ENCODE measurements around the gene CHERP. TPM values are rescaled to one million over a fixed set of nuclear protein-coding genes. Genes with fewer than 3 reads are reported as not detected.

Gene CHERP
- total and polyA plus RNA-seq, 2 of the 13 experiments (the other 11 are each of a cell fraction or from before 2014, with no cell fraction given), result 4.3 to 5.4 TPM

GRCh38 chr19:16495982-16496612 lies 46.1 kb downstream of the CHERP start, which contains the start of the genes C19orf44 and CALR3 (continued):
- 0 out of 2 replicates have a peak, but pooled peaks have one; percentile 28 for TF ChIP-seq FOXP4 (CRISPR knock-in tag; IDR thresholded peaks at IDR 0.05)
- no peak for TF ChIP-seq DNMT1 (CRISPR knock-in tag; IDR thresholded peaks at IDR 0.05)
- TF ChIP-seq KLF11 (CRISPR knock-in tag; IDR thresholded peaks at IDR 0.05), result peak; percentile 75; the same call in 1 of the 2 replicates
- TF ChIP-seq DRAP1 (CRISPR knock-in tag; IDR thresholded peaks at IDR 0.05), result 0 out of 2 replicates have a peak, but pooled peaks have one; percentile 17
- peak; percentile 64 for TF ChIP-seq MAX (IDR thresholded peaks at IDR 0.05)
- peak; percentile 64 for TF ChIP-seq ZSCAN31 (CRISPR knock-in tag; IDR thresholded peaks at IDR 0.05; ENCODE audit: low read depth)
- peak; percentile 41; the same call in 1 of the 2 replicates for TF ChIP-seq ZFP90 (CRISPR knock-in tag; IDR thresholded peaks at IDR 0.05; ENCODE audit: borderline replicate concordance)
- TF ChIP-seq ZBTB3 (CRISPR knock-in tag; IDR thresholded peaks at IDR 0.05; ENCODE audit: borderline replicate concordance, low read depth), result no peak
- TF ChIP-seq XRCC5 (optimal IDR thresholded peaks at IDR 0.05; ENCODE audit: low read length), result no peak
- no peak for TF ChIP-seq ZBTB7A (CRISPR knock-in tag; IDR thresholded peaks at IDR 0.05)
- TF ChIP-seq ZZZ3 (CRISPR knock-in tag; IDR thresholded peaks at IDR 0.05; ENCODE audit: borderline replicate concordance), result 0 out of 2 replicates have a peak, but pooled peaks have one; percentile 15
- no peak for TF ChIP-seq ZBTB44 (CRISPR knock-in tag; IDR thresholded peaks at IDR 0.05)
- TF ChIP-seq ATF2 (CRISPR knock-in tag; IDR thresholded peaks at IDR 0.05), result peak; percentile 57; the same call in 1 of the 2 replicates
- TF ChIP-seq HDAC2 (CRISPR knock-in tag; IDR thresholded peaks at IDR 0.05), result peak; percentile 53
- peak; percentile 48 for TF ChIP-seq TBL1XR1 (IDR thresholded peaks at IDR 0.05; ENCODE audit: borderline replicate concordance, low read length, partially characterized antibody)
- TF ChIP-seq SOX5 (CRISPR knock-in tag; IDR thresholded peaks at IDR 0.05; ENCODE audit: borderline replicate concordance), result peak; percentile 43; the same call in 1 of the 2 replicates
- no peak for TF ChIP-seq ZSCAN12 (CRISPR knock-in tag; IDR thresholded peaks at IDR 0.05)
- TF ChIP-seq MIER3 (CRISPR knock-in tag; IDR thresholded peaks at IDR 0.05; ENCODE audit: borderline replicate concordance), result peak; percentile 72; the same call in 1 of the 2 replicates
- TF ChIP-seq ZNF367 (CRISPR knock-in tag; IDR thresholded peaks at IDR 0.05; ENCODE audit: borderline replicate concordance), result no peak
- TF ChIP-seq NFKBIZ (CRISPR knock-in tag; IDR thresholded peaks at IDR 0.05), result 0 out of 2 replicates have a peak, but pooled peaks have one; percentile 24
- peak; percentile 71; the same call in 1 of the 2 replicates for TF ChIP-seq SIN3A (IDR thresholded peaks at IDR 0.05; ENCODE audit: borderline replicate concordance, low read depth, low read length)
- TF ChIP-seq ZFP1 (CRISPR knock-in tag; IDR thresholded peaks at IDR 0.05), result peak; percentile 62
- peak; percentile 70 for TF ChIP-seq RBFOX2 (IDR thresholded peaks at IDR 0.05; ENCODE audit: low read depth, low read length)
- TF ChIP-seq SALL2 (CRISPR knock-in tag; IDR thresholded peaks at IDR 0.05), result no peak
- TF ChIP-seq AKAP8 (CRISPR knock-in tag; IDR thresholded peaks at IDR 0.05), result no peak
- TF ChIP-seq SAP130 (CRISPR knock-in tag; IDR thresholded peaks at IDR 0.05; ENCODE audit: low read depth), result peak; percentile 90
- peak; percentile 64; the same call in 1 of the 2 replicates for TF ChIP-seq ZNF205 (CRISPR knock-in tag; IDR thresholded peaks at IDR 0.05)

Measured in HepG2 (cell line).